Measurements from ENCODE around the gene CHCHD3. TPM values are rescaled to one million over a fixed set of nuclear protein-coding genes. Genes with fewer than 3 reads are reported as not detected.

CHCHD3 gene
- total and polyA plus RNA-seq, 9 of the 15 experiments (the other 6 are each of a cell fraction or from before 2014, with no cell fraction given), result 66.2 to 279 (median 204) TPM

DNA sequence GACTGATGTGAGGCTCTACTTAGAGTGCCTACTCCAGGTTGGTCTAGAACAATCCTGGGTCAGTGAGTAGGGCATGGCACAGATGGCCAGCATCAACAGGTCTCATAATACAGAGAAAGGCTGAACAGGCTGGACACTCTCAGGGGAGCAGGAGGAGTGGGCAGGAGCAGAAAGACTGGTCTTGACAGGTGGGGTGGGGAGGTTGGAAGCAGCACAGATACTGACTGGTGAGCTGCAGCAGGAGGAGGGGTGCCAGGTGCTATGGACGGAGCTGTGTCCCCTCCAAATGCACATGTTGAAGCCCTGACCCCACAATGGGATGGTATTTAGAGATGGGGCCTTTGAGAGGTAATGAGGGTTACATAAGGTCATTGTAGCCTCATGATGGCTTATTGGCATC, 315.2 kb downstream of the CHCHD3 start:
- Histone ChIP-seq H3K27ac (ENCODE audit: extremely low read depth, low read depth, low read length) (no peak overlapping the region), H3K4me3 (no peak overlapping the region), H3K79me2 (ENCODE audit: control insufficient read depth, insufficient read depth, low read length) (no peaks in the 10 kb centered on the region), H2AFZ (ENCODE audit: low read depth, low read length) (no peak overlapping the region), H3K36me3 (ENCODE audit: control insufficient read depth, insufficient read depth, low read length) (no peaks in the 10 kb centered on the region), H3K27me3 (ENCODE audit: control insufficient read depth in 2 of 2, insufficient read depth in 2 of 2, low read length in 2 of 2) (peaks cover 42 to 46% of the 10 kb centered on the region in 2 experiments), H3K9me1 (ENCODE audit: control insufficient read depth, insufficient read depth, low read length) (no peaks in the 10 kb centered on the region), H3K9ac (ENCODE audit: insufficient read depth in 1 of 2, low read depth in 2 of 2, low read length in 2 of 2) (no peak overlapping the region), H3K4me1 (replicated peaks in 1 of 2; ENCODE audit: control insufficient read depth in 2 of 2, insufficient read depth in 2 of 2, low read length in 2 of 2) (no peaks in the 10 kb centered on the region), H3K9me3 (replicated peaks; ENCODE audit: control insufficient read depth, insufficient read depth, low read depth, low read length) (no peaks in the 10 kb centered on the region; the same call in 1 of the 2 replicates), H3K4me2 (ENCODE audit: insufficient read depth, low read length) (no peak overlapping the region), H4K20me1 (replicated peaks; ENCODE audit: control insufficient read depth, insufficient read depth, low read length) (no peaks in the 10 kb centered on the region)
- no peak for DNase-seq (ENCODE audit: extremely low read depth in 1 of 4, low spot score in 3 of 4)
- 0% methylated on average over 1 of the region's 1 CpG for WGBS (ENCODE audit: insufficient coverage, low coverage, missing lambda C conversion rate)
- ChIA-PET CTCF (ENCODE audit: low intra/inter-chr PET ratio) (no interaction called here), POLR2A (interaction anchor here (0.6 kb wide), 2 partner anchors 14 to 16 kb away, joined by 3 read pairs; no protein-coding TSS in a partner anchor)
- intact Hi-C loops (cut with micrococcal nuclease), result no loop called here
- FAIRE-seq, result no peak
- in situ Hi-C loops (cut with MboI), result no loop called here
- ATAC-seq, result no peak
- no TSS peak for BruUV-seq (replicated peaks)
- TF ChIP-seq, protein P1, sequence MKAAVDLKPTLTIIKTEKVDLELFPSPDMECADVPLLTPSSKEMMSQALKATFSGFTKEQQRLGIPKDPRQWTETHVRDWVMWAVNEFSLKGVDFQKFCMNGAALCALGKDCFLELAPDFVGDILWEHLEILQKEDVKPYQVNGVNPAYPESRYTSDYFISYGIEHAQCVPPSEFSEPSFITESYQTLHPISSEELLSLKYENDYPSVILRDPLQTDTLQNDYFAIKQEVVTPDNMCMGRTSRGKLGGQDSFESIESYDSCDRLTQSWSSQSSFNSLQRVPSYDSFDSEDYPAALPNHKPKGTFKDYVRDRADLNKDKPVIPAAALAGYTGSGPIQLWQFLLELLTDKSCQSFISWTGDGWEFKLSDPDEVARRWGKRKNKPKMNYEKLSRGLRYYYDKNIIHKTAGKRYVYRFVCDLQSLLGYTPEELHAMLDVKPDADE (conservative IDR thresholded peaks at IDR 0.05; ENCODE audit: control insufficient read depth, low read depth, low read length), result no peak
- TF ChIP-seq TRIM25 (IDR thresholded peaks at IDR 0.05; ENCODE audit: borderline replicate concordance), result no peak
- no peak for TF ChIP-seq PHF8 (IDR thresholded peaks at IDR 0.05; ENCODE audit: borderline replicate concordance, low read length)
- TF ChIP-seq, protein P2, sequence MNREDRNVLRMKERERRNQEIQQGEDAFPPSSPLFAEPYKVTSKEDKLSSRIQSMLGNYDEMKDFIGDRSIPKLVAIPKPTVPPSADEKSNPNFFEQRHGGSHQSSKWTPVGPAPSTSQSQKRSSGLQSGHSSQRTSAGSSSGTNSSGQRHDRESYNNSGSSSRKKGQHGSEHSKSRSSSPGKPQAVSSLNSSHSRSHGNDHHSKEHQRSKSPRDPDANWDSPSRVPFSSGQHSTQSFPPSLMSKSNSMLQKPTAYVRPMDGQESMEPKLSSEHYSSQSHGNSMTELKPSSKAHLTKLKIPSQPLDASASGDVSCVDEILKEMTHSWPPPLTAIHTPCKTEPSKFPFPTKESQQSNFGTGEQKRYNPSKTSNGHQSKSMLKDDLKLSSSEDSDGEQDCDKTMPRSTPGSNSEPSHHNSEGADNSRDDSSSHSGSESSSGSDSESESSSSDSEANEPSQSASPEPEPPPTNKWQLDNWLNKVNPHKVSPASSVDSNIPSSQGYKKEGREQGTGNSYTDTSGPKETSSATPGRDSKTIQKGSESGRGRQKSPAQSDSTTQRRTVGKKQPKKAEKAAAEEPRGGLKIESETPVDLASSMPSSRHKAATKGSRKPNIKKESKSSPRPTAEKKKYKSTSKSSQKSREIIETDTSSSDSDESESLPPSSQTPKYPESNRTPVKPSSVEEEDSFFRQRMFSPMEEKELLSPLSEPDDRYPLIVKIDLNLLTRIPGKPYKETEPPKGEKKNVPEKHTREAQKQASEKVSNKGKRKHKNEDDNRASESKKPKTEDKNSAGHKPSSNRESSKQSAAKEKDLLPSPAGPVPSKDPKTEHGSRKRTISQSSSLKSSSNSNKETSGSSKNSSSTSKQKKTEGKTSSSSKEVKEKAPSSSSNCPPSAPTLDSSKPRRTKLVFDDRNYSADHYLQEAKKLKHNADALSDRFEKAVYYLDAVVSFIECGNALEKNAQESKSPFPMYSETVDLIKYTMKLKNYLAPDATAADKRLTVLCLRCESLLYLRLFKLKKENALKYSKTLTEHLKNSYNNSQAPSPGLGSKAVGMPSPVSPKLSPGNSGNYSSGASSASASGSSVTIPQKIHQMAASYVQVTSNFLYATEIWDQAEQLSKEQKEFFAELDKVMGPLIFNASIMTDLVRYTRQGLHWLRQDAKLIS (CRISPR knock-in tag; IDR thresholded peaks at IDR 0.05), result no peak

All from K562 (cell line).